HL-60 (cell line): ENCODE data around the gene STAT2.
A peak's percentile ranks its signal among the peaks of the same experiment; 100 is the strongest.

Experiments used
- DNase-seq, 2 experiments: peaks; one replicate each; pipeline ENCODE4 v3.0.0-alpha.2; 2010 to 2020; ENCODE audit warnings: low read depth in 1 of 2, low spot score in 1 of 2
- H3K27ac ChIP-seq: fragments of 250-450 bp; sonication (Bioruptor Pico); replicated peaks from 2 replicates; pipeline ENCODE4 v1.5.1; 2020; ENCODE audit warnings: mild to moderate bottlenecking, moderate library complexity
- H3K27me3 ChIP-seq: fragments of 250-450 bp; sonication (Bioruptor Pico); 2 replicates; pipeline ENCODE4 v1.5.1; 2021; ENCODE audit warnings: mild to moderate bottlenecking, moderate library complexity; ENCODE audit not compliant: insufficient read depth, poor library complexity, severe bottlenecking
- H3K4me3 ChIP-seq: replicated peaks from 2 replicates; pipeline ENCODE4 v1.5.1; 2011; ENCODE audit warnings: mild to moderate bottlenecking, control low read depth, low read length; ENCODE audit not compliant: insufficient read depth
- CTCF ChIP-seq: IDR thresholded peaks from one replicate; pipeline ENCODE4 v1.5.1; 2011; ENCODE audit warnings: low read length, control low read depth, inconsistent platforms; ENCODE audit not compliant: insufficient read depth
- GABPA ChIP-seq: IDR thresholded peaks from 2 replicates; pipeline ENCODE4 v1.6.1; 2012; ENCODE audit warnings: low read depth
- POLR2AphosphoS5 ChIP-seq: IDR thresholded peaks from 2 replicates; pipeline ENCODE4 v1.6.1; 2012; ENCODE audit warnings: low read depth
- REST ChIP-seq: IDR thresholded peaks from 2 replicates; pipeline ENCODE4 v1.6.1; 2012; ENCODE audit warnings: low read depth; ENCODE audit not compliant: insufficient replicate concordance
- SPI1 ChIP-seq: IDR thresholded peaks from 2 replicates; pipeline ENCODE4 v1.6.1; 2012; ENCODE audit warnings: low read depth, mild to moderate bottlenecking, borderline replicate concordance

The STAT2 gene

GRCh38 chr12:56300644-56301464 is 59.1 kb downstream of the STAT2 start:
- H3K27ac ChIP-seq: peak overlapping the region; percentile 94
- DNase-seq: no peak
- no peak for TF ChIP-seq SPI1
- peak overlapping the region; percentile 16 for H3K4me3 ChIP-seq
- no peaks in the 10 kb centered on the region for H3K27me3 ChIP-seq

GRCh38 chr12:56299853-56300643 is 59.9 kb downstream of the STAT2 start, which contains the start of gene CS:
Gene CS, minus strand, starts transcription at chr12:56300330. Its CDS starts 129 bp downstream, at chr12:56300201.
- Histone ChIP-seq H3K4me3 (peak within 1 kb of the TSS; percentile 57), H3K27me3 (no peaks in the 10 kb centered on the region), H3K27ac (peak within 1 kb of the TSS; percentile 94)
- peak; percentile 97 to 99 for DNase-seq
- TF ChIP-seq POLR2AphosphoS5 (peak; percentile 93), GABPA (peak; percentile 29; the same call in 1 of the 2 replicates), REST (peak; percentile 40), CTCF (no peak), SPI1 (peak; percentile 59; the same call in 1 of the 2 replicates)

- peak in 1 of 2 experiments; percentile 43 for DNase-seq
- H3K4me3 ChIP-seq: peak overlapping the region; percentile 57
- H3K27me3 ChIP-seq: no peaks in the 10 kb centered on the region
- peak overlapping the region; percentile 94 for H3K27ac ChIP-seq
- TF ChIP-seq GABPA (no peak), SPI1 (no peak), CTCF (no peak)
Observed at GRCh38 chr12:56299308-56299852, 60.5 kb downstream of the STAT2 start.

- no peaks in the 10 kb centered on the region for H3K27me3 ChIP-seq
- TF ChIP-seq CTCF: no peak
- TF ChIP-seq POLR2AphosphoS5: no peak
- no peak for TF ChIP-seq REST
- no peak for TF ChIP-seq GABPA
- TF ChIP-seq SPI1: no peak
- H3K4me3 ChIP-seq: peak overlapping the region; percentile 57
- peak overlapping the region; percentile 94 for H3K27ac ChIP-seq
- DNase-seq: no peak
Observed at GRCh38 chr12:56298828-56299227, 61.1 kb downstream of the STAT2 start.
